ENCODE results near the gene TRPM6. TPM values are rescaled to one million over a fixed set of nuclear protein-coding genes. Genes with fewer than 3 reads are reported as not detected.

The TRPM6 gene
- total and polyA plus RNA-seq, 2 experiments from 2014 or later: not detected

GRCh38 chr9:74691058-74691457 is 196.7 kb downstream of the TRPM6 start:
- Histone ChIP-seq H3K9me2 (ENCODE audit: insufficient read depth) (no peaks in the 10 kb centered on the region), H4K20me1 (ENCODE audit: insufficient read depth) (no peaks in the 10 kb centered on the region), H3K36me3 (ENCODE audit: low read depth) (no peaks in the 10 kb centered on the region), H3K4me2 (ENCODE audit: unreplicated experiment) (no peak overlapping the region), H3K4me3 (no peak overlapping the region), H2AFZ (no peak overlapping the region), H3K9ac (no peak overlapping the region), H3F3A (ENCODE audit: insufficient read depth) (no peaks in the 10 kb centered on the region), H3K9me3 (ENCODE audit: low read depth) (no peaks in the 10 kb centered on the region), H3K79me2 (ENCODE audit: insufficient read depth) (no peaks in the 10 kb centered on the region), H3K27me3 (replicated peaks; ENCODE audit: insufficient read depth) (no peaks in the 10 kb centered on the region), H3K4me1 (ENCODE audit: insufficient read depth) (no peaks in the 10 kb centered on the region), H3K27ac (no peak overlapping the region)
- in situ Hi-C loops (cut with MboI): no loop called here
- WGBS, 2 experiments (ENCODE audit: low coverage in 1 of 2, low lambda C conversion rate in 2 of 2, missing lambda C conversion rate in 2 of 2): 40% methylated on average over 8 of the region's 8 CpGs
- DNase-seq: no peak
- TF ChIP-seq EZH2 (IDR thresholded peaks at IDR 0.05; ENCODE audit: insufficient read depth, poor library complexity, severe bottlenecking): no peak
- TF ChIP-seq EZH2phosphoT487 (IDR thresholded peaks at IDR 0.05; ENCODE audit: insufficient read depth, low read depth): no peak

GRCh38 chr9:74683322-74683721 is 204.4 kb downstream of the TRPM6 start:
- Histone ChIP-seq H3F3A (ENCODE audit: insufficient read depth) (no peaks in the 10 kb centered on the region), H3K4me1 (ENCODE audit: insufficient read depth) (no peaks in the 10 kb centered on the region), H4K20me1 (ENCODE audit: insufficient read depth) (no peaks in the 10 kb centered on the region), H3K27me3 (replicated peaks; ENCODE audit: insufficient read depth) (no peaks in the 10 kb centered on the region), H3K9me3 (ENCODE audit: low read depth) (no peaks in the 10 kb centered on the region), H3K79me2 (ENCODE audit: insufficient read depth) (no peaks in the 10 kb centered on the region), H3K9ac (no peak overlapping the region), H2AFZ (no peak overlapping the region), H3K9me2 (ENCODE audit: insufficient read depth) (no peaks in the 10 kb centered on the region), H3K4me2 (ENCODE audit: unreplicated experiment) (no peak overlapping the region), H3K36me3 (ENCODE audit: low read depth) (no peaks in the 10 kb centered on the region), H3K27ac (no peak overlapping the region), H3K4me3 (no peak overlapping the region)
- DNase-seq: no peak
- 58% methylated on average over 4 of the region's 4 CpGs for WGBS, 2 experiments (ENCODE audit: low coverage in 1 of 2, low lambda C conversion rate in 2 of 2, missing lambda C conversion rate in 2 of 2)
- TF ChIP-seq EZH2 (IDR thresholded peaks at IDR 0.05; ENCODE audit: insufficient read depth, poor library complexity, severe bottlenecking) (no peak), EZH2phosphoT487 (IDR thresholded peaks at IDR 0.05; ENCODE audit: insufficient read depth, low read depth) (no peak)
- in situ Hi-C loops (cut with MboI): no loop called here

DNA sequence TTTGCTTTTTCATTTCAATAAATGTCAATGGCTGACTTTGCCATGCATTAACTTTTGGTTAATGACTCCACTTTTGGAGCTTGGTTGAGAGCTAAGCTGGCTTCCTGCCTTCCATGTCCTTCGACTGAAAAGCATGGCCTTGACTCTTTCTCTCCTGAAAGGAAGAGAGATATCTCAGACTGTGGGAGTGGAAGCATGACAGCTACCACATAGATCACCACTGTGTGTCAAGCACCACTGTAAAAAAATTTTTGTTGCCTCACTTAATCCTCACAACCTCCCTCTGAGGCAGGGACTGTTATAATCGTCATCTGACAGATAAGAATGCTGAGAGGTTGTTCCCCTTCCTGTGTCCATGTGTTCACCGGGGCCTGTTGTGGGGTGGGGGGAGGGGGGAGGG is 205.8 kb downstream of the TRPM6 start:
- no peaks in the 10 kb centered on the region for H3K9me2 ChIP-seq (ENCODE audit: insufficient read depth)
- in situ Hi-C loops (cut with MboI): no loop called here
- no peak for TF ChIP-seq EZH2 (IDR thresholded peaks at IDR 0.05; ENCODE audit: insufficient read depth, poor library complexity, severe bottlenecking)
- TF ChIP-seq EZH2phosphoT487 (IDR thresholded peaks at IDR 0.05; ENCODE audit: insufficient read depth, low read depth): no peak
- no peak overlapping the region for H3K4me2 ChIP-seq (ENCODE audit: unreplicated experiment)
- no peaks in the 10 kb centered on the region for H4K20me1 ChIP-seq (ENCODE audit: insufficient read depth)
- 26 to 34% methylated on average over 3 of the region's 3 CpGs for WGBS, 2 experiments (ENCODE audit: low coverage in 1 of 2, low lambda C conversion rate in 2 of 2, missing lambda C conversion rate in 2 of 2)
- H3K9ac ChIP-seq: no peak overlapping the region
- no peaks in the 10 kb centered on the region for H3K27me3 ChIP-seq (replicated peaks; ENCODE audit: insufficient read depth)
- H3K27ac ChIP-seq: no peak overlapping the region
- DNase-seq: no peak
- no peak overlapping the region for H2AFZ ChIP-seq
- no peaks in the 10 kb centered on the region for H3K4me1 ChIP-seq (ENCODE audit: insufficient read depth)
- no peaks in the 10 kb centered on the region for H3K9me3 ChIP-seq (ENCODE audit: low read depth)
- no peaks in the 10 kb centered on the region for H3K79me2 ChIP-seq (ENCODE audit: insufficient read depth)
- no peaks in the 10 kb centered on the region for H3F3A ChIP-seq (ENCODE audit: insufficient read depth)
- no peaks in the 10 kb centered on the region for H3K36me3 ChIP-seq (ENCODE audit: low read depth)
- no peak overlapping the region for H3K4me3 ChIP-seq

DNA sequence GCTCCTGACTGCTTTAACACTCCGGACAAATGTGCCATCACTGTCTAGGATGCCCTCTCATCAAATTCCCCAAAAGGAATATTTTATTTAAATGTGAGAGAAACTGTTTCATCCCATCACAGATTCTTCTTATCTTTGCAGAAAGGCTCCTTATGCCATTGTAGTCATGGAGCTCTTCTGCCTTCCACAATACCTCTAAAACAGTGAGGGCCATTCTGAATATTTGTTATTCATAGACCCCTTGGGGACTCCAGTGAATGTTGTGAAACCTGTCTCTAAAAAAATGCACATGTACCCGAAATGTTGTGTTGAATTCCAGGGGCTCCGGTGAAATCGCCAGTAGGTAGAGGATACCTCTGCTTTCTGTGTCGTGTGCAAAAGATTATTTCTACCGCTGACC is 213.6 kb downstream of the TRPM6 start:
- DNase-seq: no peak
- H3K4me1 ChIP-seq (ENCODE audit: insufficient read depth): no peaks in the 10 kb centered on the region
- no peaks in the 10 kb centered on the region for H3K36me3 ChIP-seq (ENCODE audit: low read depth)
- no peaks in the 10 kb centered on the region for H3K27me3 ChIP-seq (replicated peaks; ENCODE audit: insufficient read depth)
- in situ Hi-C loops (cut with MboI): no loop called here
- no peak overlapping the region for H3K27ac ChIP-seq
- TF ChIP-seq EZH2phosphoT487 (IDR thresholded peaks at IDR 0.05; ENCODE audit: insufficient read depth, low read depth) (no peak), EZH2 (IDR thresholded peaks at IDR 0.05; ENCODE audit: insufficient read depth, poor library complexity, severe bottlenecking) (no peak)
- H3F3A ChIP-seq (ENCODE audit: insufficient read depth): no peaks in the 10 kb centered on the region
- 53 to 61% methylated on average over 6 of the region's 6 CpGs for WGBS, 2 experiments (ENCODE audit: low coverage in 1 of 2, low lambda C conversion rate in 2 of 2, missing lambda C conversion rate in 2 of 2)
- H3K4me2 ChIP-seq (ENCODE audit: unreplicated experiment): no peak overlapping the region
- no peak overlapping the region for H3K4me3 ChIP-seq
- no peaks in the 10 kb centered on the region for H3K9me3 ChIP-seq (ENCODE audit: low read depth)
- H3K9me2 ChIP-seq (ENCODE audit: insufficient read depth): no peaks in the 10 kb centered on the region
- no peaks in the 10 kb centered on the region for H4K20me1 ChIP-seq (ENCODE audit: insufficient read depth)
- H2AFZ ChIP-seq: no peak overlapping the region
- no peak overlapping the region for H3K9ac ChIP-seq
- H3K79me2 ChIP-seq (ENCODE audit: insufficient read depth): no peaks in the 10 kb centered on the region

Small RNAs within 50 kb of the gene (small RNA-seq; reads per million reads assigned to genes)
- not detected for gene RNU6-445P (ENCODE audit: low read depth, low replicate concordance)

Other genes with a start within 250 kb of the TRPM6 start
- gene C9orf40, start 65.0 kb upstream of the TRPM6 start, total RNA-seq (2014; rRNA removed; shearing (Covaris generic)): 3.4 and 6.1 TPM in 2 replicates
- gene C9orf40, start 65.0 kb upstream of the TRPM6 start, polyA plus RNA-seq (2016; fragmentation: Nextera tagmentation; extraction: Ambion mirVana): 8.0 and 8.5 TPM in 2 replicates
- gene CARNMT1, start 140.4 kb upstream of the TRPM6 start, total RNA-seq (2014; rRNA removed; shearing (Covaris generic)): 27.5 and 60.2 TPM in 2 replicates
- gene CARNMT1, start 140.4 kb upstream of the TRPM6 start, polyA plus RNA-seq (2016; fragmentation: Nextera tagmentation; extraction: Ambion mirVana): 18.1 and 20.4 TPM in 2 replicates
- 14.4 and 16.6 TPM in 2 replicates for gene NMRK1, start 200.2 kb upstream of the TRPM6 start, total RNA-seq (2014; rRNA removed; shearing (Covaris generic))
- 25.8 and 29.2 TPM in 2 replicates for gene NMRK1, start 200.2 kb upstream of the TRPM6 start, polyA plus RNA-seq (2016; fragmentation: Nextera tagmentation; extraction: Ambion mirVana)
- gene OSTF1, start 200.6 kb upstream of the TRPM6 start, total RNA-seq (2014; rRNA removed; shearing (Covaris generic)): 34.9 and 42.4 TPM in 2 replicates
- gene OSTF1, start 200.6 kb upstream of the TRPM6 start, polyA plus RNA-seq (2016; fragmentation: Nextera tagmentation; extraction: Ambion mirVana): 65.6 and 70.9 TPM in 2 replicates